Dermis microvascular lymphatic vessel endothelial cell (primary cell): ENCODE data around the gene NYAP2. TPM values are rescaled to one million over a fixed set of nuclear protein-coding genes. Genes with fewer than 3 reads are reported as not detected.

Source experiments
- DNase-seq, 2 donors: peaks; one replicate each; pipeline versions ENCODE4 v3.0.0 to v3.0.0-alpha.2; 2010; ENCODE audit warnings: low read depth in 2 of 2
- total RNA-seq: library from RNA; depleted of rRNA; stranded (reverse); fragments of >200 nt; gene quantifications from 2 replicates; pipeline ENCODE4 v1.2.1, GENCODE V29; 2014

Gene NYAP2
- total RNA-seq, 1 donor from 2014 or later = not detected

GRCh38 chr2:225479386-225479785 is 79.9 kb downstream of the NYAP2 start:
- no peak for DNase-seq

GRCh38 chr2:225484751-225485150 is 85.2 kb downstream of the NYAP2 start:
- DNase-seq = no peak

DNA sequence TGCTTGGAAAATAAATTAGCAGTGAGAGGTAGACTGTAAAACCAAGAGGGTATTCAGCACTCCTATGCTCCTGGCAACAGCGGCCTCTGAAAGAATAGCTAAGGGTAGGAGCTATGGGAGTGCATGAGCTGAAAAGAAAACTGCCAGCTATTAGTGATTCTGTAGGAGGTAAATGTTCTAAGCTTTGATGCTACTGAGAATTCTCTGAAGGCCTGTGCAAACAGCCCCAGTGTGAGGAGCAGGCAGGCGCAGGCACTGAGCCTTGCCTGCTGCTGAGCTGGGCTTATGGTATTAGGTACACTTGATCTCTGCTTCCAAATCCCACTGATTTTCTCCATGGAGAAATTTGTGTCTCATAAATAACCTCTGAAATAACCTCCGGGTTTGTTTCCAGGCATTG is 86.7 kb downstream of the NYAP2 start:
- no peak for DNase-seq

- no peak for DNase-seq
These were observed 88.4 kb downstream of the NYAP2 start for GRCh38 chr2:225487878-225488416.

- no peak for DNase-seq
These were observed 89.2 kb downstream of the NYAP2 start for GRCh38 chr2:225488743-225489142.

DNA sequence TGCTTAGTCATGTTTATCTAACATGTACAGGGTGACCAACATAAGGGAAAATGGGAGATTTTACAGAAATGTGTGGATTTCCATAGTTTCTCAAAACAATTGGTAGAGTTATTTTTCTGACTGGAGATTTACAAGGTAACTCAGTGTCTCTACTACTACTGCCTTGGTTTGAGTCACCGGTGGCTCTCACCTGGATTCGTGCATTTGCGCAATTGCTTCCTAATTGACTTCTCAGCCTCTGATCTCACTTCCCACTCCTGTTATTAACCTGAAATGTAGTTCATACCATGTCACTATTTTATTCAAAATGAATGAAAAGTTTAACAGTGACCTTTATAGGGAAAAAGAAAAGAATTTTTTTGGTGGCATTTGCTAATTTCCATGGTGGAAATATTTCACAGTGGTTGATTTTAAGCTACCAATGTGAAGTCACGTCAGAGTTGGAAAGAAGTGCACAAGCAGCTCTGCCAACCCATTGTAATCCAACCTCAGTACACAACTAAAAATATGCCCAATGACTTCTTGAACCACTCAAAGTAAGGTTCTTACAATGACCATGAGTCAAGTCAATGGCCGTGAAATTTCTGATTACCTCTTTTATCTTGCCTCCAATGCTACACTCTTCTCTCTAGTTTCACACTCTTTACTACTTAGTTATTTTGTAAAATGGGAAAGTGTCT is 94.0 kb downstream of the NYAP2 start:
- no peak for DNase-seq

- DNase-seq = no peak
These were observed 94.6 kb downstream of the NYAP2 start for GRCh38 chr2:225494100-225494459.

GRCh38 chr2:225495706-225496105 is 96.2 kb downstream of the NYAP2 start:
- no peak for DNase-seq

- no peak for DNase-seq
These were observed 97.1 kb downstream of the NYAP2 start for GRCh38 chr2:225496568-225496967.

- DNase-seq = no peak
These were observed 97.7 kb downstream of the NYAP2 start for GRCh38 chr2:225497166-225497565.

- no peak for DNase-seq
These were observed 101.5 kb downstream of the NYAP2 start for GRCh38 chr2:225501022-225501421.

GRCh38 chr2:225502971-225503370 is 103.5 kb downstream of the NYAP2 start:
- DNase-seq = no peak

DNA sequence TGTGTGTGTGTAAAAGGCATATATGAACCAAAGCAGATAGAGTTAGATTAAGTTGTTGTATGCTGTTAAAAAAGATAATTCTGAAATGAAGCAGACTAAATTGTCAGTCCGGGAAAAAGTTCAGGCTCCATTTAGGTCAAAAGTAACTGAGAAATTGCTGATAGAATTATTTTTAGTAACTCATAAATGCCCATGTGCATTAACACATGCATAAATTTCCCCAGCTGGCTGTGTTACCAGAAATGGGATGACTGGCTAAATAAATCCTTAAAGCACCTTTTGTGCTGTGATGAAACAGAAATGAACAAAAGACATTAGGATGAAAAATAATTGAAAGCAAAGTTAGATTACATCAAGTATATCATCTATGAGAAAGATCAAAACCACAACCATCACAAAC is 111.3 kb downstream of the NYAP2 start:
- no peak for DNase-seq

DNA sequence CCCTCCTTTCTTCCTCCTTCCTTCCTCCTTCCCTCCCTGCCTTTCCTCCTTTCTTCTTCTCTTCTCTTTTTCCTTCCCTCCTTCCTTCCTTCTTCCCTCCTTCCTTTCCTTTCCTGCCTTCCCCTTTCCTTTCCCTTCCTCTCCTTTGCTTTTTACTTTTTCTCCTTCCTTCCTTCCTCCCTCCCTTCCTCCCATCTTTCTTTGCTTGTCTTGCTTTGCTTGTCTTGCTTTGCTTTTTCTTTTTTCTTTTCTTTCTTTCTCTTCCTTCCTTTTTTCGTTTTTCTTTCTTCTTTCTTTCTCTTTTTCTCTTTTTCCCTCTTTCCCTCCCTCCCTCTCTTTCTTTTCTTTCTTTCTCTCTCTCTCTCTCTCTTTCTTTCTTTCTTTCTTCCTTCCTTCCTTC is 113.0 kb downstream of the NYAP2 start:
- no peak for DNase-seq

DNA sequence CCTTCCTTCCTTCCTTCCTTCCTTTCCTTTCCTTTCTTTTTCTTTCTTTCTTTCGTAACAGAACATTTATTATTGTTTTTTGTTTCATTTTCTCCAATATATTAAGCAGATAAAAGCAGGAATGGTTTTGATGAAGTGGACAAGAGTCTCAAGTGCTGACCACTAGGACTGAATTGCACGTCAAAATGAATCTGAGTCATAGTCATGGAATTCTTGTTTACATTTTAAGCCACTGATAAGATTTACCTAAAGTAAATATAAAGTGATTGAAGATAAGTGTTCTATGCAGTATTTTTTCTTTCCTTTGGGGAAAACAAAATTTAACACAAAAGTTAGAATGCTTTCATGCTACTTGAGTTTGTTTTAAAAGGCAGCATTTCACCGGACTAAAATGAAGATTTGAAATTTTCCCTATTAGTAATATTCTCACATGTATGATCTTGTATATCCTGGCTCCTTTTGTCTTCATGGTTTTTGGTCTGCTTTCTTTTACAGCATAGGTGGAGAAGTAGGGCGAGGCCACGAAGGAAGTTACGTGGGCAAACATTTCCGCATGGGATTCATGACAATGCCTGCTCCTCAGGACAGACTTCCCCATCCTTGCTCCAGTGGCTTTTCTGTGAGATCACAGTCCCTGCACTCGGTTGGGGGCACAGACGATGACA is 113.5 kb downstream of the NYAP2 start:
- no peak for DNase-seq

- no peak for DNase-seq
These were observed 115.5 kb downstream of the NYAP2 start for GRCh38 chr2:225515033-225515432.

- no peak for DNase-seq
These were observed 127.4 kb downstream of the NYAP2 start for GRCh38 chr2:225526760-225527390.

- no peak for DNase-seq
These were observed 132.0 kb downstream of the NYAP2 start for GRCh38 chr2:225531559-225531958.

DNA sequence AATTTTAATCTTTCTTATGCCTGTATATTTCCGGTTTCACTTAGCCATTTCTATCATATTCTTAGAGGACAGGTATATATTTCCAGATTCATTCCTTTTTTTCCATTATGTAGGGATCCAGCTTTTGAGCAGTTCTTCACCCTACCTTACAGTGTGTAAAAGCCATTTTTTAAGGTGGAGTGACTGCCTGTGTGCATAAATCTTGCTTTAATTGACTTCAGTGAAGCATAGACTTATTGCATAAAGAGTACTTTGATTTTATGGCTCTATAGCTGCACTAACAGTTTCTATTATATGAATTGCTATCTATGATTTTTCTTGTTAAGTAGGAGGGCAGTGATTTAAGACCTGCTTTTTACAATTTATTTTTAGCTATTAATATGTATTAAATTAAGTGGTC is 132.6 kb downstream of the NYAP2 start:
- no peak for DNase-seq

DNA sequence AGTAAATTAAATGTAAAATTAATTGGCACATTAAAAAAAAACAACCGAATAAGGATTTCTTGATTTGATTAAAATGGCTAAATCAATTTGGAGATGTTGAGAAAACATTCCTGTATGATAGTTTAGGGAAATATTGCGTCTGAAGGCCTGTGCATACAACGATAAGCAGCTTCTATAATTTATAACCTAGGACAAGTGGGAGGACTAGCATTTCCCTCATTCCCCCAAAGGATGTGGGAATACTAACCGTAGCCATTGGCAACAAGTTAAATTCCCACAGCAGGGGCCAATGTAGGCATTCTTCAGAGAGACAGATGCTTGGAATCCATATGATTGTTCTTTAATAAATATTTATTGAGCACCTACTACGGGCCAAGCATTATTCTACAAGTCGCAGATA is 134.5 kb downstream of the NYAP2 start:
- no peak for DNase-seq

DNA sequence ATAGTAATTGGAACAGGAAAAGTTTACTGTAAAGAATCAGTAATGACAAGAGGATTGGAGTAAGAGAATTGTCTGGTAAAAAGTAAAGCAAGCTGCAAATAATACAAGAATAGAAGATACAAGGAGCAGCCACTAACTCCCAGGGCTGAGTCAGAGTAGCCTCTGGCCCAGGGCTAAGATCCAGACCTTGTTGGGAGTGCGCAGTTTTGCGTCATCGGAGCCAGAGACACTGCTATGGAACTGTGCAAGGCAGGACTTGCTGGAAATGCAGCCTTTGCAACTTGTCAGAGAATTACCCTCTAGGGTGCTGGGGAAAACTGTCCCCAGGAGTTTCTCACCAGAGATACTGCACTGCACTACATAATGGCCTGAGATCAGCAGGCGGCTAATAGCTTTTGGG is 135.2 kb downstream of the NYAP2 start:
- no peak for DNase-seq

- no peak for DNase-seq
These were observed 136.5 kb downstream of the NYAP2 start for GRCh38 chr2:225536036-225536435.

DNA sequence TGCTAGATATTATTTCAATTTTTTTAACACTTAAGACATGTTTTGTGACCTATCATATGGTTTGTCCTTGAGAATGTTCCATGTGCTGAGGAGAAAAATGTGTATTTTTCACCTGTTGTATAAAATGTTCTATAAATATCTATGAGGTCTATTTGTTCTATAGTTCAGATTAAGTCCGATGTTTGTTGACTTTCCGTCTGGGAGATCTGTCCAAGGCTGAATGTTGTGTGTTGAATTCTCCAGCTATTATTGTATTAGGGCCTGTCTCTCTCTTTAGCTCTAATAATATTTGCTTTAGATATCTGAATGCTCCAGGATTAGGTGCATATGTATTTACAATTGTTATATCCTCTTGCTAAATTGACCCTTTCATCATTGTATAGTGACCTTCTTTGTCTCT is 144.1 kb downstream of the NYAP2 start:
- DNase-seq = no peak
